ENCODE measurements around the gene SLC6A5.

Gene SLC6A5

GRCh38 chr11:20669820-20670684 lies 70.6 kb downstream of the SLC6A5 start:
- no peak for DNase-seq

DNA sequence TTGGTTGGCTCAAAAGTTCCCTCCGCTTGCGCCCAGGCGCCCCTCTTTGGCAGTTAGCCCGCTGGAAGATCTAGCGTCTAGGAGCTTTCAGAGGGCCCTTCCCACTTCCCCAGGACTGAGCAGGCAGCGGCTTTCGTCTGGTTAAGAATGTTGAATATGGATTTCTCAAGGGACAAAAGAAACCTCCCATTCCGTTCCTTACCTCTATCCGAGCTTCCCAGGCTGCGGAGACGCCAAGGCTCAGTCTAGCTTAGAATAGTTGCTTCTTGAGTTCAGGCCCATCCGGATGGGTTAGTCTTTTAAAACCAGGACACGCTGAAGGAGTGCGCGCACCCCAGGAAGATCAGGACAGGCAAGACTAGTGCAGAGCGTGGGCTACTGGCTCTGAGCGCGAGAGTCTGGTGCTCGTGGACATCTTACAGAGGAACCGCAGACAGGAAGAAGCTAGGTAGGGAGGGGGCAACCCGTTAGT lies 71.6 kb downstream of the SLC6A5 start:
- DNase-seq: no peak

GRCh38 chr11:20671856-20672546 lies 72.6 kb downstream of the SLC6A5 start:
- no peak for DNase-seq

DNA sequence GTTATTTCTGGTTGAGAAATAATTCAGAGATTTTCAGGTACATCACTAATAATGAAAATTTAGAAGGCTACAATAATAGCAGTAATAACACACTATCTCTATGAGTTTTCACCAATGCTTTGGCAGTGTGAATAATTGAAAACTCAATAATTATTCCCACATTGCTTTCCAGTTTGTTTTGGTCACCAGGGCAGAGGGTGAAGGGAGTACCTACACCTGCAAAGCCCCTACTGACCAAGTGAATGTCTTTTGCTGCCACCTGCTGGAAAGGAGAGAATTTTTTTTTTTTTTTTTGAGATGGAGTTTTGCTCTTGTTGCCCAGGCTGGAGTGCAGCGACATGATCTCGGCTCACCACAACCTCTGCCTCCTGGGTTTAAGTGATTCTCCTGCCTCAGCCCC lies 73.2 kb downstream of the SLC6A5 start:
- DNase-seq: no peak

DNA sequence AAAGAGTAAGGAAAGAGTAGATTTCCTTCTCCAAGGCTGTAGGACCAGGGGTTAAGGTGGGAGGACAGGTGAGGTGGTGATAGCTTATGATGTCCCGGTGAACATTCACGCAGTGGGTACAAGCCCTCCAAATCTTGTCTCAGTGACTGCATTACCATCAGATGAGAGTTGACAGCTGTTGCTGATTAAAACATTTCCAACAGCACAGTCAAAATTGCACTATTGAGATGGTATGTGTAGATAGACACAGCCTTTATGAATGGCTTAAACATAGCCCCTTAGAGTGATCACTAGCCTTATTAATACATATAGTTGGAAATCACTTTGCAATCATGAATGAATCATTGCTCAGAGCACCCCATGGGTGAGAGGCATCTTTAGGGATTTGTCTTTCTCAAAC lies 77.2 kb downstream of the SLC6A5 start:
- no peak for DNase-seq

- no peak for DNase-seq
Observed at GRCh38 chr11:20688761-20689160, 89.4 kb downstream of the SLC6A5 start.

DNA sequence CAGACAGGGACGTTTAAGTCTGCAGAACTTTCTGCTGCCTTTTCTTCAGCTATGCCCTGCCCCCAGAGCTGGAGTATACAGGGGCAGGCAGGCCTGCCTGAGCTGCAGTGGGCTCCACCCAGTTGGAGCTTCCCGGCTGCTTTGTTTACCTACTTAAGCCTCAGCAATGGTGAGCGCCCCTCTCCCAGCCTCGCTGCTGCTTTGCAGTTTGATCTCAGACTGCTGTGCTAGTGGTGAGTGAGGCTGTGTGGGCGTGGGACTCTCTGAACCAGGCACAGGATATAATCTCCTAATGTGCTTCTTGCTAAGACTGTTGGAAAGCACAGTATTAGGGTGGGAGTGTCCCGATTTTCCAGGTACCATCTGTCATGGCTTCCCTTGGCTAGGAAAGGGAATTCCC lies 108.5 kb downstream of the SLC6A5 start:
- DNase-seq: no peak
